Trophoblast cell (in vitro differentiated cells and primary cell): ENCODE measurements around the gene ARHGEF10L.

Experiments used
- DNase-seq, 2 donors: peaks; one replicate each; pipeline ENCODE4 v3.0.0-alpha.2; 2016
- H2AFZ ChIP-seq: 2 replicates; pipeline ENCODE4 v1.6.1; 2013; ENCODE audit warnings: low read length, moderate library complexity, mild to moderate bottlenecking; ENCODE audit not compliant: insufficient read depth, poor library complexity
- H2AK5ac ChIP-seq: 2 replicates; pipeline ENCODE4 v1.6.1; 2013; ENCODE audit warnings: mild to moderate bottlenecking, low read length
- H2BK120ac ChIP-seq: 2 replicates; pipeline ENCODE4 v1.6.1; 2013; ENCODE audit warnings: low read length, mild to moderate bottlenecking, moderate library complexity; ENCODE audit not compliant: insufficient read depth, poor library complexity
- H2BK12ac ChIP-seq: 2 replicates; pipeline ENCODE4 v1.6.1; 2013; ENCODE audit warnings: mild to moderate bottlenecking, low read length, moderate library complexity
- H2BK5ac ChIP-seq: 2 replicates; pipeline ENCODE4 v1.6.1; 2013; ENCODE audit warnings: low read length, low read depth, moderate library complexity, mild to moderate bottlenecking; ENCODE audit not compliant: poor library complexity
- H3K14ac ChIP-seq: 2 replicates; pipeline ENCODE4 v1.6.1; 2013; ENCODE audit warnings: mild to moderate bottlenecking, low read length
- H3K18ac ChIP-seq: 2 replicates; pipeline ENCODE4 v1.6.1; 2013; ENCODE audit warnings: mild to moderate bottlenecking, low read length
- H3K23ac ChIP-seq: 2 replicates; pipeline ENCODE4 v1.6.1; 2013; ENCODE audit warnings: low read length
- H3K27ac ChIP-seq: 2 replicates; pipeline ENCODE4 v1.5.1; 2013; ENCODE audit warnings: low read depth, mild to moderate bottlenecking, inconsistent platforms, low read length, moderate library complexity
- H3K27me3 ChIP-seq: 2 replicates; pipeline ENCODE4 v1.6.1; 2013; ENCODE audit warnings: inconsistent platforms, mild to moderate bottlenecking, low read length, moderate library complexity; ENCODE audit not compliant: insufficient read depth
- H3K36me3 ChIP-seq, 2 experiments: 1 replicate in 1 of 2; 2 replicates in 1 of 2; pipeline ENCODE4 v1.6.1; 2013; ENCODE audit warnings: low read length in 2 of 2, mild to moderate bottlenecking in 2 of 2, moderate library complexity in 1 of 2; ENCODE audit not compliant: insufficient read depth in 2 of 2, control insufficient read depth in 1 of 2
- H3K4ac ChIP-seq: 2 replicates; pipeline ENCODE4 v1.6.1; 2013; ENCODE audit warnings: low read depth, mild to moderate bottlenecking, low read length, moderate library complexity
- H3K4me1 ChIP-seq, 2 experiments: 1 replicate in 1 of 2; 2 replicates in 1 of 2; pipeline ENCODE4 v1.6.1; 2013; ENCODE audit warnings: low read length in 2 of 2, mild to moderate bottlenecking in 2 of 2, moderate library complexity in 1 of 2; ENCODE audit not compliant: insufficient read depth in 2 of 2, control insufficient read depth in 1 of 2
- H3K4me2 ChIP-seq: 2 replicates; pipeline ENCODE4 v1.6.1; 2013; ENCODE audit warnings: inconsistent platforms, mild to moderate bottlenecking, low read length, moderate library complexity
- H3K4me3 ChIP-seq: 2 replicates; pipeline ENCODE4 v1.5.1; 2013; ENCODE audit warnings: mild to moderate bottlenecking, low read depth, low read length, inconsistent platforms
- H3K79me1 ChIP-seq: one replicate; pipeline ENCODE4 v1.6.1; 2013; ENCODE audit warnings: low read length
- H3K79me2 ChIP-seq: 2 replicates; pipeline ENCODE4 v1.6.1; 2013; ENCODE audit warnings: low read length, mild to moderate bottlenecking; ENCODE audit not compliant: control insufficient read depth, insufficient read depth, poor library complexity
- H3K9ac ChIP-seq: 2 replicates; pipeline ENCODE4 v1.6.1; 2013; ENCODE audit warnings: mild to moderate bottlenecking, low read length
- H3K9me3 ChIP-seq: 2 replicates; pipeline ENCODE4 v1.6.1; 2013; ENCODE audit warnings: low read depth, mild to moderate bottlenecking, control low read depth, inconsistent platforms, low read length; ENCODE audit not compliant: insufficient read depth
- H4K12ac ChIP-seq: 2 replicates; pipeline ENCODE4 v1.6.1; 2013; ENCODE audit warnings: low read depth, mild to moderate bottlenecking, low read length, moderate library complexity
- H4K8ac ChIP-seq: 2 replicates; pipeline ENCODE4 v1.6.1; 2013; ENCODE audit warnings: low read depth, mild to moderate bottlenecking, low read length, moderate library complexity
- H4K91ac ChIP-seq: one replicate; pipeline ENCODE4 v1.6.1; 2013; ENCODE audit warnings: low read depth, mild to moderate bottlenecking, low read length, moderate library complexity
- WGBS: extraction: QIAGEN DNeasy Blood & Tissue Kit; methylation state at CpG from one replicate; pipeline ENCODE4 v1.1.7; 2013; ENCODE audit warnings: missing lambda C conversion rate; ENCODE audit not compliant: insufficient read length, insufficient coverage; ENCODE audit errors: extremely low coverage; 5-methylcytosine and 5-hydroxymethylcytosine counted together

Gene ARHGEF10L

GRCh38 chr1:17603091-17603841 is 63.8 kb downstream of the ARHGEF10L start:
- Histone ChIP-seq H3K9me3 (no peaks in the 10 kb centered on the region), H2AK5ac (no peak overlapping the region), H2BK12ac (no peak overlapping the region), H3K4me3 (no peak overlapping the region), H3K4ac (no peak overlapping the region), H3K27ac (no peak overlapping the region), H4K91ac (no peak overlapping the region), H2BK5ac (no peak overlapping the region), H3K27me3 (no peaks in the 10 kb centered on the region), H3K18ac (no peak overlapping the region), H3K4me1 (peaks cover 0 to 2% of the 10 kb centered on the region in 2 experiments), H3K14ac (no peak overlapping the region), H3K23ac (no peak overlapping the region), H3K79me2 (no peaks in the 10 kb centered on the region), H3K36me3 (peaks cover 32 to 38% of the 10 kb centered on the region in 2 experiments), H3K79me1 (no peaks in the 10 kb centered on the region), H2BK120ac (no peak overlapping the region), H4K12ac (no peak overlapping the region), H2AFZ (no peak overlapping the region), H3K9ac (no peak overlapping the region), H3K4me2 (no peak overlapping the region), H4K8ac (no peak overlapping the region)
- no CpG with 5 or more reads among the region's 26 CpGs for WGBS
- DNase-seq: no peak

DNA sequence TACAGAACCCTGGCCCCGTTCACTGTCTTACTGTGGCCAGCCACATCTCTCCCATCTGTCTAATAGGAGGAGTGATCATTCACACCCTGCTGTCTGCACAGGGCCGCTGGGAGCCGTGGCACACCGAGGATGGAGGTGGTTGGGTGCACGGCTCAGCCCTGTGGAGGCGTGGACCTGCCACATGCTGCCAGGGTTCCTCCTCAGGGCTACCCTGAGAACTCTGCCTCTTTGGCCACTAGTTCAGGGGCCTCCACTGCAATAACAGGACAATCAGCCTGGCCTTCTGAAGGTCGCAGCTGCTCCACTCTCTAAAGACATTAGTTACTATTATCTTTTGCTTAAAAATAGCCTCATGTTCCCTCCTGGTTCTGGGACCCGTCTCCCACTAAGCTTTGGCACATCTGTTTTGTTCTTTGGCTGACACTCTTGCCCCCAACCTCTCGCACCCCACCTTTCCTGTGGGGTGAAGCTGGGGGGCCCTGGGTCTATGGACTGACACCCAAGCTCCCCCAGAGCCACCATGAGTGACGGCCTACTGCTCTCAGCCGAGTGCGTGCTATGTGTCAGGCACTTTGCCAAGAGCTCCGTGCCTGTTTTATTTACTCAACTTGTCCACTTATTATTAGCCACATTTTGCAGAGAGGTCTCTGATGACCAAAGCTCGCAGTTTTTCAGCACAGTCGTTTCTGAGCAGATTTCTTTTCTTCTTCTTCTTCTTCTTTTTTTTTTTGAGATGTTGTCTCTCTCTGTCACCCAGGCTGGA is 66.3 kb downstream of the ARHGEF10L start:
- Histone ChIP-seq H3K9me3 (no peaks in the 10 kb centered on the region), H4K12ac (no peak overlapping the region), H3K79me2 (no peaks in the 10 kb centered on the region), H3K23ac (no peak overlapping the region), H3K36me3 (peaks cover 42 to 54% of the 10 kb centered on the region in 2 experiments), H3K4me2 (no peak overlapping the region), H3K4ac (no peak overlapping the region), H2AK5ac (no peak overlapping the region), H3K18ac (no peak overlapping the region), H2AFZ (no peak overlapping the region), H4K8ac (no peak overlapping the region), H2BK12ac (no peak overlapping the region), H2BK5ac (no peak overlapping the region), H3K79me1 (no peaks in the 10 kb centered on the region), H3K14ac (no peak overlapping the region), H4K91ac (no peak overlapping the region), H3K4me1 (peaks cover 0 to 2% of the 10 kb centered on the region in 2 experiments), H3K27ac (no peak overlapping the region), H3K9ac (no peak overlapping the region), H3K4me3 (no peak overlapping the region), H3K27me3 (no peaks in the 10 kb centered on the region), H2BK120ac (no peak overlapping the region)
- no peak for DNase-seq
- WGBS: no CpG with 5 or more reads among the region's 15 CpGs

- no peaks in the 10 kb centered on the region for H3K9me3 ChIP-seq
- no peaks in the 10 kb centered on the region for H3K79me1 ChIP-seq
- H2BK12ac ChIP-seq: no peak overlapping the region
- no peak overlapping the region for H2AK5ac ChIP-seq
- H3K4me2 ChIP-seq: no peak overlapping the region
- no peaks in the 10 kb centered on the region for H3K79me2 ChIP-seq
- no peak overlapping the region for H2BK5ac ChIP-seq
- no peak overlapping the region for H3K14ac ChIP-seq
- WGBS: no CpG with 5 or more reads among the region's 14 CpGs
- no peak overlapping the region for H3K4ac ChIP-seq
- H3K4me1 ChIP-seq: peaks cover 2 to 4% of the 10 kb centered on the region in 2 experiments
- no peak overlapping the region for H2BK120ac ChIP-seq
- no peak overlapping the region for H4K8ac ChIP-seq
- H3K4me3 ChIP-seq: no peak overlapping the region
- H3K27me3 ChIP-seq: no peaks in the 10 kb centered on the region
- H4K91ac ChIP-seq: no peak overlapping the region
- DNase-seq: peak; percentile 33 to 78
- no peak overlapping the region for H3K23ac ChIP-seq
- H3K9ac ChIP-seq: no peak overlapping the region
- peaks cover 42 to 55% of the 10 kb centered on the region in 2 experiments for H3K36me3 ChIP-seq
- no peak overlapping the region for H3K27ac ChIP-seq
- no peak overlapping the region for H4K12ac ChIP-seq
- H2AFZ ChIP-seq: no peak overlapping the region
- no peak overlapping the region for H3K18ac ChIP-seq
Measured at GRCh38 chr1:17606826-17607440, 67.4 kb downstream of the ARHGEF10L start.

DNA sequence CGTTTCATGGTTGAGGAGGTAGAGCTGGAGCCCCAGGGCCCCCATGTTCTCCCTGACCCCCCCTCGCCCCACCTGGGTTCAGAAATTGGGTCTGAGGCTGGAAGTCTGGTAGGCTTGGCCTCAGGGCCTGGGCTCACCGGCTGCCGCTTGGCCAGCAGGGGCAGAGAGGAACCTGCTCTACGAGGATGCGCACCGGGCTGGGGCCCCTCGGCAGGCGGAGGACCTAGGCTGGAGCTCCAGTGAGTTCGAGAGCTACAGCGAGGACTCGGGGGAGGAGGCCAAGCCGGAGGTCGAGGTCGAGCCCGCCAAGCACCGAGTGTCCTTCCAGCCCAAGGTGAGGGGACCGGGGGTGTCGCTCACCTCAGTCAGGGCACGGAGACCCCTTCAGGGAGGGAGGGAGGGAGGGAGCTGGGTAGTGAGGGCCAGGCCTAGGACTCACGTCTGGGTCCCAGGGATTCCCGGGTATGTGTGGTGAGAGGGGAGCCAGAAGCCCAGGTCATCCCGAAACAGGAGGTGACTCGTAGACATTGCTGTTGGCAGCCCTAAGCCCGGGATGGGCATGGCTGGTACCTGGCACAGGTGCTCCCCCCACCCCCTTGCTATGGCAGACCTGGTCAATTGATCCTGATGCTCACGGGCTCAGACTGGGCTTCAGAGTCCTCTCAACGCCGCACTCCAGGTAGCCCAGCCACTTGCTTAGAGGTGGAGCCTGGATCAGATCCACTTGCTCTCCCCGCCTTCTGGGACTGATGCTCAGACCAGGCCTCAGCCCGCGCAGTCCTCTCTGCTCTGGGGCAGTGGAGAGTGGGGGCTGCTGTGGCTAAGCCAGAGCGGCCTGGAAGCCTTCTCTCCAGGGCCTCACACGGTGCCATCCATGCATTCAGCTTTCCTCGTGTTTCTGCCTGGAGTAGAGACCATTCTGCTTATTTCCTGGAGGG is 68.4 kb downstream of the ARHGEF10L start:
- Histone ChIP-seq H3K18ac (no peak overlapping the region), H2AK5ac (no peak overlapping the region), H3K4me2 (no peak overlapping the region), H3K4ac (no peak overlapping the region), H4K91ac (no peak overlapping the region), H3K79me1 (no peaks in the 10 kb centered on the region), H2BK5ac (no peak overlapping the region), H4K8ac (no peak overlapping the region), H2AFZ (no peak overlapping the region), H3K27ac (no peak overlapping the region), H4K12ac (no peak overlapping the region), H3K9me3 (no peaks in the 10 kb centered on the region), H3K4me3 (no peak overlapping the region), H3K4me1 (peaks cover 4 to 8% of the 10 kb centered on the region in 2 experiments), H3K27me3 (no peaks in the 10 kb centered on the region), H3K14ac (no peak overlapping the region), H3K9ac (no peak overlapping the region), H3K23ac (no peak overlapping the region), H2BK120ac (no peak overlapping the region), H2BK12ac (no peak overlapping the region), H3K79me2 (no peaks in the 10 kb centered on the region), H3K36me3 (peaks cover 45 to 54% of the 10 kb centered on the region in 2 experiments)
- no peak for DNase-seq
- no CpG with 5 or more reads among the region's 34 CpGs for WGBS
